Measurements from ENCODE around the gene UBR4.

Gene UBR4

GRCh38 chr1:19057784-19058475, 152.1 kb downstream of the UBR4 start:
- DNase-seq (ENCODE audit: low read depth, low spot score), result no peak

- no peak for DNase-seq (ENCODE audit: low read depth, low spot score)
Measured at GRCh38 chr1:19057182-19057779, 152.8 kb downstream of the UBR4 start.

- no peak for DNase-seq (ENCODE audit: low read depth, low spot score)
Measured at GRCh38 chr1:19055701-19056100, 154.4 kb downstream of the UBR4 start.

GRCh38 chr1:19055001-19055400, 155.1 kb downstream of the UBR4 start:
- DNase-seq (ENCODE audit: low read depth, low spot score), result no peak

- DNase-seq (ENCODE audit: low read depth, low spot score), result no peak
Measured at GRCh38 chr1:19054216-19054615, 155.8 kb downstream of the UBR4 start.

GRCh38 chr1:19053486-19053885, 156.6 kb downstream of the UBR4 start:
- DNase-seq (ENCODE audit: low read depth, low spot score), result no peak

- no peak for DNase-seq (ENCODE audit: low read depth, low spot score)
Measured at GRCh38 chr1:19049798-19050197, 160.3 kb downstream of the UBR4 start.

- no peak for DNase-seq (ENCODE audit: low read depth, low spot score)
Measured at GRCh38 chr1:19049128-19049768, 160.8 kb downstream of the UBR4 start.

GRCh38 chr1:19046972-19047731, 162.9 kb downstream of the UBR4 start:
- no peak for DNase-seq (ENCODE audit: low read depth, low spot score)

- peak; percentile 49 for DNase-seq (ENCODE audit: low read depth, low spot score)
Measured at GRCh38 chr1:19045898-19046880, 163.9 kb downstream of the UBR4 start.

GRCh38 chr1:19044975-19045831, 164.9 kb downstream of the UBR4 start:
- peak; percentile 82 for DNase-seq (ENCODE audit: low read depth, low spot score)

GRCh38 chr1:19044471-19044870, 165.6 kb downstream of the UBR4 start:
- no peak for DNase-seq (ENCODE audit: low read depth, low spot score)

GRCh38 chr1:19043579-19044443, 166.3 kb downstream of the UBR4 start:
- DNase-seq (ENCODE audit: low read depth, low spot score), result no peak

GRCh38 chr1:19042675-19043578, 167.1 kb downstream of the UBR4 start:
- DNase-seq (ENCODE audit: low read depth, low spot score), result no peak

- no peak for DNase-seq (ENCODE audit: low read depth, low spot score)
Measured at GRCh38 chr1:19040010-19040680, 169.9 kb downstream of the UBR4 start.

GRCh38 chr1:19038732-19039131, 171.3 kb downstream of the UBR4 start:
- no peak for DNase-seq (ENCODE audit: low read depth, low spot score)

- DNase-seq (ENCODE audit: low read depth, low spot score), result no peak
Measured at GRCh38 chr1:19038096-19038495, 172.0 kb downstream of the UBR4 start.

GRCh38 chr1:19037659-19038058, 172.4 kb downstream of the UBR4 start:
- DNase-seq (ENCODE audit: low read depth, low spot score), result no peak

Measured in astrocyte of the hippocampus (primary cell).